Measurements from ENCODE around the gene SYT2.

GRCh38 chr1:202645097-202645476 lies 65.2 kb downstream of the SYT2 start:
- TF ChIP-seq CTCF (conservative IDR thresholded peaks at IDR 0.05 in 1 of 2, IDR thresholded peaks at IDR 0.05 in 1 of 2; ENCODE audit: low read depth in 1 of 2, low read length in 2 of 2) (no peak), EZH2 (IDR thresholded peaks at IDR 0.05; ENCODE audit: low read length, missing control alignments) (no peak)
